HEK293T (cell line): ENCODE data around the gene MRAS.

Experiments used
- FOXM1 ChIP-seq: fragments of 450-650 bp; IDR thresholded peaks from 2 replicates; pipeline ENCODE4 v1.6.1; 2017; ENCODE audit warnings: mild to moderate bottlenecking, borderline replicate concordance
- HDGF ChIP-seq: fragments of 450-650 bp; IDR thresholded peaks from 2 replicates; pipeline ENCODE4 v1.6.1; 2017; ENCODE audit warnings: antibody characterized with exemption, borderline replicate concordance
- SP1 ChIP-seq: fragments of 450-650 bp; IDR thresholded peaks from 2 replicates; pipeline ENCODE4 v1.6.1; 2017
- SUZ12 ChIP-seq: fragments of 450-650 bp; IDR thresholded peaks from 2 replicates; pipeline ENCODE4 v1.6.1; 2016; ENCODE audit warnings: mild to moderate bottlenecking
- TARDBP ChIP-seq: fragments of 450-650 bp; IDR thresholded peaks from 2 replicates; pipeline ENCODE4 v1.6.1; 2016

GRCh38 chr3:138443521-138444503 is 95.4 kb downstream of the MRAS start:
- no peak for TF ChIP-seq HDGF
- TF ChIP-seq SP1 = no peak
- TF ChIP-seq FOXM1 = no peak
- TF ChIP-seq TARDBP = no peak
- TF ChIP-seq SUZ12 = no peak
